ENCODE data around the gene MT1B.
"Not testable (repeated sequence)": the region's sequence is repeated elsewhere in the genome, so short reads cannot be mapped to it uniquely, and the experiment has no call there.

The MT1B gene

GRCh38 chr16:56620339-56620897 is 31.3 kb upstream of the MT1B start:
- DNase-seq (ENCODE audit: low read depth): no peak

GRCh38 chr16:56621665-56622445 is 29.8 kb upstream of the MT1B start:
- DNase-seq (ENCODE audit: low read depth): not testable (repeated sequence)

- not testable (repeated sequence) for DNase-seq (ENCODE audit: low read depth)
Measured at GRCh38 chr16:56623184-56623583, 28.5 kb upstream of the MT1B start.

- no peak for DNase-seq (ENCODE audit: low read depth)
Measured at GRCh38 chr16:56623637-56624036, 28.0 kb upstream of the MT1B start.

GRCh38 chr16:56625140-56625942 is 26.3 kb upstream of the MT1B start, which contains the start of gene MT1E:
TSS of gene MT1E (plus strand) at chr16:56625781. CDS start at chr16:56625852, 71 bp downstream.
- no peak for DNase-seq (ENCODE audit: low read depth)

GRCh38 chr16:56625943-56626654 is 25.6 kb upstream of the MT1B start:
- DNase-seq (ENCODE audit: low read depth): no peak

GRCh38 chr16:56626685-56627084 is 25.0 kb upstream of the MT1B start:
- DNase-seq (ENCODE audit: low read depth): no peak

- no peak for DNase-seq (ENCODE audit: low read depth)
Measured at GRCh38 chr16:56628486-56629350, 23.0 kb upstream of the MT1B start.

GRCh38 chr16:56629531-56629930 is 22.2 kb upstream of the MT1B start:
- no peak for DNase-seq (ENCODE audit: low read depth)

GRCh38 chr16:56630134-56630533 is 21.6 kb upstream of the MT1B start:
- DNase-seq (ENCODE audit: low read depth): no peak

- DNase-seq (ENCODE audit: low read depth): no peak
Measured at GRCh38 chr16:56631197-56631596, 20.5 kb upstream of the MT1B start.

- no peak for DNase-seq (ENCODE audit: low read depth)
Measured at GRCh38 chr16:56631832-56632155, 19.9 kb upstream of the MT1B start.

GRCh38 chr16:56632156-56632847 is 19.4 kb upstream of the MT1B start, which contains the start of gene MT1M:
TSS of gene MT1M (plus strand) at chr16:56632659. CDS start at chr16:56632732, 73 bp downstream.
- DNase-seq (ENCODE audit: low read depth): no peak

- no peak for DNase-seq (ENCODE audit: low read depth)
Measured at GRCh38 chr16:56632848-56633365, 18.8 kb upstream of the MT1B start.

GRCh38 chr16:56633535-56633934 is 18.2 kb upstream of the MT1B start:
- no peak for DNase-seq (ENCODE audit: low read depth)

- DNase-seq (ENCODE audit: low read depth): no peak
Measured at GRCh38 chr16:56634715-56635440, 16.8 kb upstream of the MT1B start.

GRCh38 chr16:56635441-56635967 is 16.2 kb upstream of the MT1B start:
- no peak for DNase-seq (ENCODE audit: low read depth)

GRCh38 chr16:56636616-56637413 is 14.9 kb upstream of the MT1B start:
- no peak for DNase-seq (ENCODE audit: low read depth)
